ENCODE data around the gene GPR37.

GPR37 gene

DNA sequence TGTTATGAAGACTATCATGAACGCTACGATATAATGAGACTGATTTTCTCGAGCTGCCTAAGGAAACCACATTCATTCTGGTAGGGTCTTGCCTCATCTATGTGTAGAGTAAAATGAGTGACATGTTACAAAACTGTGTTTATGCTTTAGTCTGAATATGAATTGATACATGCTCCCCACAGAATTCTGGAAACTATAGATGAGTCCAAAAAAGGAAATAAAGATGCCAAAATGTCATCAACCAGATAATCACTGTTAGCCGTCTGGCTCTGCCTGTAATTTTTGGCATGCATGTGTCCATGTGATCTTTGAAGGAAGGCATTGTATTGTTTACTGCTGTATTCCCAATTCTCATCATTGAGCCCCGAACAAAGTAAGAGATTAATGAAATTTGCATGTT lies 42.6 kb upstream of the GPR37 start:
- H3K36me3 ChIP-seq = no peaks in the 10 kb centered on the region
- TF ChIP-seq, protein P1, sequence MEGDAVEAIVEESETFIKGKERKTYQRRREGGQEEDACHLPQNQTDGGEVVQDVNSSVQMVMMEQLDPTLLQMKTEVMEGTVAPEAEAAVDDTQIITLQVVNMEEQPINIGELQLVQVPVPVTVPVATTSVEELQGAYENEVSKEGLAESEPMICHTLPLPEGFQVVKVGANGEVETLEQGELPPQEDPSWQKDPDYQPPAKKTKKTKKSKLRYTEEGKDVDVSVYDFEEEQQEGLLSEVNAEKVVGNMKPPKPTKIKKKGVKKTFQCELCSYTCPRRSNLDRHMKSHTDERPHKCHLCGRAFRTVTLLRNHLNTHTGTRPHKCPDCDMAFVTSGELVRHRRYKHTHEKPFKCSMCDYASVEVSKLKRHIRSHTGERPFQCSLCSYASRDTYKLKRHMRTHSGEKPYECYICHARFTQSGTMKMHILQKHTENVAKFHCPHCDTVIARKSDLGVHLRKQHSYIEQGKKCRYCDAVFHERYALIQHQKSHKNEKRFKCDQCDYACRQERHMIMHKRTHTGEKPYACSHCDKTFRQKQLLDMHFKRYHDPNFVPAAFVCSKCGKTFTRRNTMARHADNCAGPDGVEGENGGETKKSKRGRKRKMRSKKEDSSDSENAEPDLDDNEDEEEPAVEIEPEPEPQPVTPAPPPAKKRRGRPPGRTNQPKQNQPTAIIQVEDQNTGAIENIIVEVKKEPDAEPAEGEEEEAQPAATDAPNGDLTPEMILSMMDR (IDR thresholded peaks at IDR 0.05) = no peak
- H3K4me1 ChIP-seq (ENCODE audit: control insufficient read depth in 1 of 2, insufficient read depth in 1 of 2, low read depth in 1 of 2, low read length in 1 of 2) = no peaks in the 10 kb centered on the region
- peaks cover 13% of the 10 kb centered on the region for H3K27me3 ChIP-seq
- no peak overlapping the region for H3K27ac ChIP-seq
- H3K9me3 ChIP-seq = no peaks in the 10 kb centered on the region
- no peak overlapping the region for H3K4me3 ChIP-seq (ENCODE audit: low read depth in 1 of 2, low read length in 1 of 2)

DNA sequence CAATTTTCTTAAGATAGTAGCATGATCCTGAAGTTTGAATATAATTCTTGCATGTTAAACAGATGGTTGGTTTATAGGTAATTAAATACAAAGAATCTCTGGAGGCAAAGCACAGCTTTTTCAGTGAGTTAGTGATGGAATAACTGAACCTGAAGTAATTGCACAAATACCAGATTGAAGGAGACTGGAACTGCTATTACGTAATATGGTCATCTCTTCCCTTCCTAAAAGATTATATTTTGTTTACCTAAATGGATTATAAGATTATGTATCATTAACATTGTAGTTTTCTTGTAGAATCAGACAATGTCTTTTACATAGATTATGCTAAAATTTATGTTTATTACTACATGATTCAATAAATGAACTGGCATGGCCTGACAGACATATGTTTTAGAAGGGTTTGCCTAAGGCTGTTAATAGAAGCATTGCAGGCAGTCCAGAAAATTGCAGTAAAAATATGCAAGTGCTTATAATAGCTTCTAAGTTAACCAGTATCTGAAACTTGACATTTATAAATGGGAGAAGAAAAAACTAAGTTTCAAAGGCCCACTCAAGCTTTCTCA lies 35.8 kb upstream of the GPR37 start:
- TF ChIP-seq, protein P1 (IDR thresholded peaks at IDR 0.05) = no peak

DNA sequence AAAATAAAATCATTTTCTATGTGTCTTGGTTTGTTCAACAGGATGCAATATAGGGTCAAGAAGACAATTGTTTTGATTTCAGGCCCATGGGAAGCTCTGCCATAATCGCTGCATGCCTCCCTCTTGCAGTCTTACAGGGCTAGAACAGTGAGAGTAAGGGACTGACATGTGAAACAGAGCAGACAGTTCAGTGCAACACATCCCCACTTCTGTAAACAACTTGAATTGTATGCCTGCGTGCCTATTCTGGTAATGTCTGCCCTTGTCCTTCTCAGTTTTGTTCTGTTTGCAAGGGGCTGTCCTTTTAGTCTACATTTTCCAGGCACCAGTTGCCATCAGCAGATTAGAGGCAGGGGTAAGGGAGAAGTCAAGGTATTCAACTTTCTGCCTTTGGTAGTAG lies 34.8 kb upstream of the GPR37 start:
- no peaks in the 10 kb centered on the region for H3K36me3 ChIP-seq
- no peaks in the 10 kb centered on the region for H3K4me1 ChIP-seq (ENCODE audit: control insufficient read depth in 1 of 2, insufficient read depth in 1 of 2, low read depth in 1 of 2, low read length in 1 of 2)
- no peaks in the 10 kb centered on the region for H3K9me3 ChIP-seq
- H3K27ac ChIP-seq = no peak overlapping the region
- no peaks in the 10 kb centered on the region for H3K27me3 ChIP-seq
- TF ChIP-seq, protein P1 (IDR thresholded peaks at IDR 0.05) = no peak
- no peak overlapping the region for H3K4me3 ChIP-seq (ENCODE audit: low read depth in 1 of 2, low read length in 1 of 2)

More for the DNA sequence above, 35.8 kb upstream of the GPR37 start:
- H3K9me3 ChIP-seq = no peaks in the 10 kb centered on the region
- no peak overlapping the region for H3K4me3 ChIP-seq (ENCODE audit: low read depth in 1 of 2, low read length in 1 of 2)
- H3K36me3 ChIP-seq = no peaks in the 10 kb centered on the region
- no peak overlapping the region for H3K27ac ChIP-seq
- no peaks in the 10 kb centered on the region for H3K4me1 ChIP-seq (ENCODE audit: control insufficient read depth in 1 of 2, insufficient read depth in 1 of 2, low read depth in 1 of 2, low read length in 1 of 2)
- H3K27me3 ChIP-seq = no peaks in the 10 kb centered on the region

DNA sequence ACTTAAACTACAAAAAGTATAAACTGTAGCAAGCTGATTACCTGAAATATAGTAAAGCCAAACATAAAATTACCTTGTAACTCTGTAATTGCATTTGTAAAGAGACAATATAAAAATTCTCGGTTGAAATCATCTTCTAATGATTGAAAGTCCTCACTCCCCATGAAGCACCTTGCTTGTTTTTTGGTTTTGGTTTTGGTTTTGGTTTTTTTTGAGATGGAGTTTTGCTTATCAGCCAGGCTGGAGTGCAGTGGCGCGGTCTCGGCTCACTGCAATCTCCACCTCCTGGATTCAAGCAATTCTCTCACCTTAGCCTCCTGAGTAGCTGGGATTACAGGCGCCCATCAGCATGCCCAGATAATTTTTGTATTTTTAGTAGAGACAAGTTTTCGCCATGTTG lies 33.9 kb upstream of the GPR37 start:
- Histone ChIP-seq H3K4me1 (ENCODE audit: control insufficient read depth in 1 of 2, insufficient read depth in 1 of 2, low read depth in 1 of 2, low read length in 1 of 2) (no peaks in the 10 kb centered on the region), H3K27ac (no peak overlapping the region), H3K27me3 (no peaks in the 10 kb centered on the region), H3K9me3 (no peaks in the 10 kb centered on the region), H3K36me3 (no peaks in the 10 kb centered on the region), H3K4me3 (ENCODE audit: low read depth in 1 of 2, low read length in 1 of 2) (no peak overlapping the region)
- TF ChIP-seq, protein P1 (IDR thresholded peaks at IDR 0.05) = no peak

DNA sequence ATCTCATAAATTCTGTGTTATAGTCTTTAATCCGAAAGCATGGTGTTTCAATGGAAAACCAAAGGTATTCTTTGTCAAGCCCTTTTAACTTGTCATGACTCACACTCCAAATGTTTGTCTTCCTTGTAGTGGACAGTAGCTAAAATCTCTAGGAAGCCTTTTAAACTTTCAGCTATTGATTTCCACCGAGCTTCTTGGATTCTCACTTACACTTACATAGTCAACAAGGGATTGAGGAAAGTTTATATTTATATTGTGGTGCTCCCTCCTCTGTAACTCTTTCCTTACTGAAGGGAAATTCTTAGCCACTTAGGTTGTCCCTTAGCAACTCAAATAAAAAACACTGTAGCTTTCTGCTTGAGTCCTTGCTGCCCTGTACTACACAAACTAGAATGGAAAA lies 31.2 kb upstream of the GPR37 start:
- no peaks in the 10 kb centered on the region for H3K9me3 ChIP-seq
- no peaks in the 10 kb centered on the region for H3K4me1 ChIP-seq (ENCODE audit: control insufficient read depth in 1 of 2, insufficient read depth in 1 of 2, low read depth in 1 of 2, low read length in 1 of 2)
- H3K4me3 ChIP-seq (ENCODE audit: low read depth in 1 of 2, low read length in 1 of 2) = no peak overlapping the region
- TF ChIP-seq, protein P1 (IDR thresholded peaks at IDR 0.05) = no peak
- no peaks in the 10 kb centered on the region for H3K27me3 ChIP-seq
- no peaks in the 10 kb centered on the region for H3K36me3 ChIP-seq
- H3K27ac ChIP-seq = no peak overlapping the region

DNA sequence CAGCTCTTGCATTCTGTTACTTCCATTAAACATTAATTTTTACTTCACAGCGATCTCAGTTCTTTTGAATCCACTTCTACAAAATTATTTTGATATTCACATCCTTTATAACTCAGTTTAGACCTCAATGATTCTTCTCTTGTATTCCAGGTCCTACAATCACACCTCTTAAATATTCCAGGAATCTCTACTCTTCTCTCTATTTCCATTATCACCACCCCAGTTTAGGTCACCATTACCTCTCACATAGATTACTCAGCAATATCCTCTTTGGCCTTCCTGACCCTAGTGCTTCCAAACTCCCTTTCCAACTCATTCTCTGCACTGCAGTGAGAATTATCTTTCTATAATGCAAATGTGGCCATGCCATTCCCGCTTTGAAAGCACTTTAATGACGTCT lies 27.1 kb upstream of the GPR37 start:
- H3K4me3 ChIP-seq (ENCODE audit: low read depth in 1 of 2, low read length in 1 of 2) = no peak overlapping the region
- H3K4me1 ChIP-seq (ENCODE audit: control insufficient read depth in 1 of 2, insufficient read depth in 1 of 2, low read depth in 1 of 2, low read length in 1 of 2) = no peaks in the 10 kb centered on the region
- no peaks in the 10 kb centered on the region for H3K36me3 ChIP-seq
- no peak overlapping the region for H3K27ac ChIP-seq
- TF ChIP-seq, protein P1 (IDR thresholded peaks at IDR 0.05) = no peak
- peaks cover 8% of the 10 kb centered on the region for H3K27me3 ChIP-seq
- no peaks in the 10 kb centered on the region for H3K9me3 ChIP-seq
